Brain microvascular endothelial cell (primary cell): ENCODE results near the gene SHC3.

ENCODE experiments used
- DNase-seq: peaks from one replicate; pipeline ENCODE4 v3.0.0-alpha.2; 2020
- H3K27ac ChIP-seq: fragments of 250-450 bp; sonication (Bioruptor Pico); 2 replicates; pipeline ENCODE4 v1.5.1; 2020; ENCODE audit warnings: mild to moderate bottlenecking, moderate library complexity
- H3K27me3 ChIP-seq: fragments of 250-450 bp; sonication (Bioruptor Pico); replicated peaks from 2 replicates; pipeline ENCODE4 v1.5.1; 2020; ENCODE audit warnings: mild to moderate bottlenecking
- H3K36me3 ChIP-seq: fragments of 250-450 bp; sonication (Bioruptor Pico); replicated peaks from 2 replicates; pipeline ENCODE4 v1.5.1; 2020; ENCODE audit warnings: mild to moderate bottlenecking
- H3K4me3 ChIP-seq: 2 replicates; pipeline ENCODE4 v1.5.1; 2011; ENCODE audit warnings: low read depth, mild to moderate bottlenecking, control low read depth, low read length, moderate library complexity
- in situ Hi-C: cut with HindIII; loops from 2 replicates; pipeline ENCODE4 v1.10.0; 2017; ENCODE audit warnings: low sequenced_read_pairs, low pct_ligation_motif_present
- TF ChIP-seq, protein P1 (sequence below): IDR thresholded peaks from 2 replicates; pipeline ENCODE4 v1.5.1; 2011; ENCODE audit warnings: low read depth, mild to moderate bottlenecking, moderate library complexity, low read length, control low read depth, inconsistent platforms; ENCODE audit errors: missing control alignments

Gene SHC3

DNA sequence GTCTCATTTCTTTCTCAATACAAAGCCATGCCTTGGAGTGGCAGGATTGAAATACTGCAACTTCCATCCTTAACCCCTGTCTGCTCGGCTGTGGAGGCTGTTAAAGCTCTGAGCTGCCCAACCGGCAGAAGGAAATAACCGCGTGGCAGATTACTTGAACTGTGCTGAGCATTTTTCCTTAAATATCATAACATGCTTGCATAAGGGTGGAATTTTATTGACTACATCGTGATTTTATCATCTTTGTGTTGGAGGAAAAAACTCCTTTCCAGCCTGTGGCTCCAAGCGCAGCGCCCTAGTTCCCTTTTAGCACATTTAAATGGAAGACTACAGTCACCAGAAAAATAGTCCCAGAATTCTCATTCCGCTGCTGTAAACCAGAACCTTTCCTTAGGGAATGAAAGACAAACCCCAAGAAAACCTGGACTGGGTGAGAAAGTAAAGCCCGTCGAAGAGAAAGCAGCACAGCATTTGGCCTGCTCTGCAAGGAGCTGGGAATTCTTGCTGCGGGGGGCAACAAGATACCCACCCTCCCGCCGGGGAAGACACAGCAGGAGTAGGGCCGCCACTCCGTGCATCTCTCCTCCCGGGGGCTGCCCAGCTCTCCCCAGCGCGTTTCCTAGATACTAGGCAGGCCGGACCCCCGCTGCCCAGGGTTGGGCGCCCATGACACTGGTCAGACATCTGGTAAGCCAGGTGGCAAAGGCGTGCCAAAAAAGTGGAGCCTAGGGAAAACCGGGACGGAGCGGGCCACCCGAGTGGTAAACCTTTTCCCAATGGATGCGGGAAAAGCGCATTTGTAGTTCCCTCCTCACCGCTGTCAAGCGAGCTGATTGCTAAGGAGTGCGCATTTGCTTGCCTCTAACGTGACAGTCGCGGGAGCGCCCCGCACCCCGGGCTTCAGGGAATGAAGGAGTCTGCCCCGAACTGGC, 1.3 kb downstream of the SHC3 start:
- TF ChIP-seq, protein P1, sequence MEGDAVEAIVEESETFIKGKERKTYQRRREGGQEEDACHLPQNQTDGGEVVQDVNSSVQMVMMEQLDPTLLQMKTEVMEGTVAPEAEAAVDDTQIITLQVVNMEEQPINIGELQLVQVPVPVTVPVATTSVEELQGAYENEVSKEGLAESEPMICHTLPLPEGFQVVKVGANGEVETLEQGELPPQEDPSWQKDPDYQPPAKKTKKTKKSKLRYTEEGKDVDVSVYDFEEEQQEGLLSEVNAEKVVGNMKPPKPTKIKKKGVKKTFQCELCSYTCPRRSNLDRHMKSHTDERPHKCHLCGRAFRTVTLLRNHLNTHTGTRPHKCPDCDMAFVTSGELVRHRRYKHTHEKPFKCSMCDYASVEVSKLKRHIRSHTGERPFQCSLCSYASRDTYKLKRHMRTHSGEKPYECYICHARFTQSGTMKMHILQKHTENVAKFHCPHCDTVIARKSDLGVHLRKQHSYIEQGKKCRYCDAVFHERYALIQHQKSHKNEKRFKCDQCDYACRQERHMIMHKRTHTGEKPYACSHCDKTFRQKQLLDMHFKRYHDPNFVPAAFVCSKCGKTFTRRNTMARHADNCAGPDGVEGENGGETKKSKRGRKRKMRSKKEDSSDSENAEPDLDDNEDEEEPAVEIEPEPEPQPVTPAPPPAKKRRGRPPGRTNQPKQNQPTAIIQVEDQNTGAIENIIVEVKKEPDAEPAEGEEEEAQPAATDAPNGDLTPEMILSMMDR = no peak
- H3K36me3 ChIP-seq = no peaks in the 10 kb centered on the region
- in situ Hi-C loops = no loop called here
- peak overlapping the region; percentile 56 for H3K27ac ChIP-seq
- no peaks in the 10 kb centered on the region for H3K27me3 ChIP-seq
- peak; percentile 50 for DNase-seq
- H3K4me3 ChIP-seq = peak overlapping the region; percentile 83

DNA sequence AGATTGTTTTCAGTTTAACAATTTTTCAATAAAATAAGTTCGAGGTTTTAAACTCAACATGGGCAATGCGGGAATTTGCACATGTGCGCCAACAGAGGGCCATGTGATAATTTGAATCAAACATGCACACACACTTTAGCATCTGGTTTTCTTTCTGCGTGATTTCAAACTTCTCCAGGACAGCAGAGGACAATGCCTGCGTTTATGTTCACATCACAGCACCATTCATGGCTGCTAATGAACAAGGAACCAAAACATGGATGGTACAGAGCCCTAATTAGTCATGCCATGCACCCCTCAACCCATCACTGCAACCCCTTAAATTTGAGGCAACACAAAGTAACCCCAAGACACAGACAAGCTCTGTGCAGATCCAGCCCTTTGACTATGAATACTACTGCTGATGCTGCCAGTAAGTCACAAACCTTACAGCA, 2.8 kb downstream of the SHC3 start:
- TF ChIP-seq, protein P1 = peak; percentile 43

DNA sequence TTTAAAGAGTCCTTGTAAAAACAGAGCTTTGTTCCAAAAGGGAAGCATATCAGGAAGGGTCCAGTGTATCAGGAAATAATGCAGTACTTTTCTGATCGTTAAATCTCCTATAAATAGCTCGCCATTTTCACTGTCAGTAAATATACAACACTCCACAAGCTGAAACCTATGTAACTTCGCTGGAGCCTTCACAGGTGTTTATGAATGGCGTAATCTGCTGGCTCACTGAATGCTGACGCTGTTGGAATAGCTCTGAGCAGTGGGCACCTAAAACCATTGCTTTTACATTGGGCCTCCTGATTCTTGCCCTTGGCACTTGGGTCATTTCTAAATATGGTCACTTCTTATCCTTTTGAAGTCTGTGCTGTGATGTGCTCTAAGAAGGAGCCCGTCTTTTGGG, 4.3 kb downstream of the SHC3 start:
- DNase-seq = no peak
- no peak overlapping the region for H3K27ac ChIP-seq
- H3K36me3 ChIP-seq = peaks cover 4% of the 10 kb centered on the region
- H3K27me3 ChIP-seq = no peaks in the 10 kb centered on the region
- TF ChIP-seq, protein P1 = no peak
- in situ Hi-C loops = no loop called here
- no peak overlapping the region for H3K4me3 ChIP-seq

More for the DNA sequence above, 2.8 kb downstream of the SHC3 start:
- Histone ChIP-seq H3K27ac (no peak overlapping the region), H3K4me3 (peak overlapping the region; percentile 83), H3K27me3 (no peaks in the 10 kb centered on the region), H3K36me3 (no peaks in the 10 kb centered on the region)
- in situ Hi-C loops = no loop called here
- DNase-seq = no peak

DNA sequence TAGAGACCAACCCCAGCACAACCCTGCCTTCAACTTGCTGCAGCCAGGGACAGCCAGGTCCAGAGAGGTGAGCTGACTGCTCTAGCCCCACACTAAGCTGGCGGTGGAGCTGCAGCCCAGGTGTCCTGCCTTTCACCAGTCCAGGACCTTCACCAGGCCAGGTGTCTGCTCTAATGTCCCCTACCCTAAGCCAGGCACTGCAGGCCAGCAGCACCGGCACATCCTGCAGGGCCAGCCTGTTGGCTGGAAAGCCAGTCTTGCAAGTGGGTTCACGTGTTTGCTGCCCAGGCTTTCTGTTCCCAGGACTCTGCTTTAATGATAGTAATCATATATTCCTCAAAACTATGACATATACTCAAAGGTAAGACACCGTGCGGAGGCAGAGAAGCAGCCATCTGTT, 5.5 kb downstream of the SHC3 start:
- H3K4me3 ChIP-seq = no peak overlapping the region
- H3K36me3 ChIP-seq = peaks cover 4% of the 10 kb centered on the region
- H3K27ac ChIP-seq = no peak overlapping the region
- in situ Hi-C loops = no loop called here
- H3K27me3 ChIP-seq = no peaks in the 10 kb centered on the region
- TF ChIP-seq, protein P1 = no peak
- no peak for DNase-seq

DNA sequence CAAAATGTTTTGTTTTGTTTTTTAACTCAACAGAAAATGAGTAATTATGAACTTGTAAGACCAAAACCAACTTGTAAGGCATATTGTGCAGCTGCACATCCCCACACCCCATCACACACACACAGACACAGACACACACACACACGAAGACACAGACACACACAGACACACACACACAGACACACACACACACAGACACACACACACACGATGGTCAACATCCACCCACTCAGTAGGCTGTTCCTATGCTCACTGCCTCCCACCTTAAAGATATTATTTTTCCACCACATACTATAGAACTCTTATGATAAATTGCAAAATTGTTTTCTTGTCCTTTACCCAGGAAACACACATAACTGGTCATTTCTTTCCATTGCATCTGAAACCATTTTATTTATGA, 6.2 kb downstream of the SHC3 start:
- DNase-seq = no peak
- H3K27me3 ChIP-seq = no peaks in the 10 kb centered on the region
- H3K27ac ChIP-seq = no peak overlapping the region
- in situ Hi-C loops = no loop called here
- TF ChIP-seq, protein P1 = no peak
- peaks cover 4% of the 10 kb centered on the region for H3K36me3 ChIP-seq
- no peak overlapping the region for H3K4me3 ChIP-seq

DNA sequence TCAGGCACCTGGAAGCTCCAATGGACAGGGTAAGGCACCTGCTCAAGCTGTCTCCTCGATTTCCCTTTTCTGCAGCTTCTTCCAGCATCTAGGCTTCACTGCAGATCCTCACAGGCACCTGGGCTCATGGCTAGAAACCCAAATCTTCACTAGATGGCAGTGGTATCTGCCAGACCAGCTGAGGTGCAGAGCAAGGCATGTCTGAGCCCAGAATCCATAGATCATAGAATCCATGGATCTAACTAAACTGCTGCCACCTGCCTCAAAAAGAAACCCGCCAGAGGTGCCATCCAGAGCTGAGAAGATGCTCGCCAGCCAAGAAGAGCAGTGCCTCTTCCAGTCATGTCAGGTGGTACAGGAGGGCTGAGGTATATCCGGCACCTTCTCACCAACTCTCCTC, 6.9 kb downstream of the SHC3 start:
- DNase-seq = no peak
- TF ChIP-seq, protein P1 = peak; percentile 21
- in situ Hi-C loops = no loop called here
- peaks cover 4% of the 10 kb centered on the region for H3K36me3 ChIP-seq
- H3K4me3 ChIP-seq = no peak overlapping the region
- H3K27me3 ChIP-seq = no peaks in the 10 kb centered on the region
- no peak overlapping the region for H3K27ac ChIP-seq
